DMS 273 treated with DMSO at 0.1 percent for 48 hours (cell line): ENCODE results near the gene MROH2B.

Experiments used
- DNase-seq: peaks from one replicate; lab custom pipeline; 2025; lab: John Stamatoyannopoulos, UW

MROH2B gene

DNA sequence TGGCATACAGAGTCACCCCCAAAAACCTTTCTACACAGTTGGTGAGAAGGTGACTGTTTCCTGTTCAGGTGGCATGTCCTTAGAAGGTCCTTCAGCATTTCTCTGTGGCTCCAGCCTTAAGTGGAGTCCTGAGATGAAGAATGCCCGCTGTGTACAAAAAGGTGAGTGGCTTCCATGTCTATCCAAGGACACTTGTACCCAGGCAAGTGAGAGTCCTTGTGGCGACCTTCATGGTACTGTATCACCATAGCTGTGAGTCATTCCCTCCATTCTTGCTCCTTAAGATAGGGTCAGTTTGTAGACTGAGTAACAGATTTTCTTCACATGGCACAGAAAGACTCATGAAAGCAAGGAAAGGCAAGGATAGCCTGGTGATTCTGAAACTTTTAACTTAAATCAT is 98.7 kb downstream of the MROH2B start:
- DNase-seq: no peak

DNA sequence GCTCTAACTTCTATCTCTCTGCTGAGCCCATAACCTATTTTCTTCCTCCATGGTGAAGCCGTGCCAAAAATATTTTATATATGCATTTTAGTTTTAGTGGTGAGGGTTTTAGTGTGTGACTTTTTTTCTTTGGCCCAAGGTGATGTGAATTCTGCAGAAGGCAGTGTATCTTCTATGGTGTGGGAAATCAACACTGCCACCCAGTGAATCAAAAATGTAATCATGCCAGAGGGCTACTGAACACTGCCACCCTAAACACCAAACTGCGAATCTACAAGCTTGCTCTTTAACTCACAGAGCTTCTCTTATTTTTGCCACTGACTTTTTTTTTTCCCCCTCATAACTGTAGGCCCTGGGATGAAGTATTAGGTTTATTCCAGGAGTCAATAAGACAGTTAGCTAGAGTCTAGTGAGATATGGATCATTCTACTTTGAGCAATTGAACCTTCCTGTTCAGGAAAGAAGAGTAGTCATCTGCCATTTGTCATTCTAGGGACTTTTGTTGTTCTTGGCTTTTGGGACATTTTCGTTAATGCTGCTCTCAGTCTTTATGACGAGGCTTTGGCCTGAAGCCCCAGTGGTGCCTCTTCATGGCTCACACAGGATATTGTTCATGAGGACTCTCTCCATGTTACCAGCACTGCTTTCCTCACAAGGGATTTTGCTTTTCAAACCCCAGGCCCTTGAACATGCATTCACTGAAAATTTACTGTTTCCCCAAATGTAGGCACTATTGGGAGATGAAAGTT is 108.8 kb downstream of the MROH2B start:
- DNase-seq: no peak

- DNase-seq: no peak
Observed at GRCh38 chr5:40960037-40960436, 111.1 kb downstream of the MROH2B start.

DNA sequence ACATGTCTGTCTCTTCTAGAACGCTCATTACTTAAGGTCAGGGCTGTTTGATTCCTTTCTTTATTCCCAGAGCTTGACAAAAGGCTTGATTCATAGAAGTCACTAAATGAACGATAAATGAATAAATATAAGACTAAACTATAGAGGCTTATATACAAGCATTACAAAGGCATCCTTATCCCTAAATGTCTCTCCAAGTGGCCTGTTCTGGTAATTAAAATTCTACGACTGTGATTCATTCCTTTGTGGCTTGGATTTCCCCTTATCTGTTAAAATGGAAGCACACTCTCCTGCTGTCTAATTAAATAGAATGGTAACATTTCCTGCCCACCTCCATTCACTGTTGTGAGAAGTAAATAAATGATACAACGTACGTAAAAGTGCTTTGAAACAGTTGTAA is 112.3 kb downstream of the MROH2B start:
- DNase-seq: no peak

GRCh38 chr5:40957048-40957447 is 114.1 kb downstream of the MROH2B start:
- DNase-seq: no peak

DNA sequence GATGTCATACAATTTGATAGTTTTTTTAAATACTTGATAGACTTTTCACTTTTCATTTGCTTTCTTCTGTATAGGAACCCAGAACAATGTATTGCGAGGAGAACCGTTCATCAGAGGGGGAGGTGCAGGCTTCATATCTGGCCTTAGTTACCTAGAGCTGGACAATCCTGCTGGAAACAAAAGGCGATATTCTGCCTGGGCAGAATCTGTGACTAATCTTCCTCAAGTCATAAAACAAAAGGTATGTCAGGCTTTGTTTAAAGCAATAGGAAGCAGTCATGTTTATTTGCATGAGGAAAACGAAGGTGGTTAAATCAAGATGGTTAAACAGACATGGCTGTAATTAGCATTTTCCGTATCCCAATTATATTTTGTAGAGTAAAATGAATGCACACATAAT is 115.8 kb downstream of the MROH2B start:
- DNase-seq: no peak
